ENCODE results near the gene PITPNM1.
"Not testable (repeated sequence)": the region's sequence is repeated elsewhere in the genome, so short reads cannot be mapped to it uniquely, and the experiment has no call there.

Gene PITPNM1

DNA sequence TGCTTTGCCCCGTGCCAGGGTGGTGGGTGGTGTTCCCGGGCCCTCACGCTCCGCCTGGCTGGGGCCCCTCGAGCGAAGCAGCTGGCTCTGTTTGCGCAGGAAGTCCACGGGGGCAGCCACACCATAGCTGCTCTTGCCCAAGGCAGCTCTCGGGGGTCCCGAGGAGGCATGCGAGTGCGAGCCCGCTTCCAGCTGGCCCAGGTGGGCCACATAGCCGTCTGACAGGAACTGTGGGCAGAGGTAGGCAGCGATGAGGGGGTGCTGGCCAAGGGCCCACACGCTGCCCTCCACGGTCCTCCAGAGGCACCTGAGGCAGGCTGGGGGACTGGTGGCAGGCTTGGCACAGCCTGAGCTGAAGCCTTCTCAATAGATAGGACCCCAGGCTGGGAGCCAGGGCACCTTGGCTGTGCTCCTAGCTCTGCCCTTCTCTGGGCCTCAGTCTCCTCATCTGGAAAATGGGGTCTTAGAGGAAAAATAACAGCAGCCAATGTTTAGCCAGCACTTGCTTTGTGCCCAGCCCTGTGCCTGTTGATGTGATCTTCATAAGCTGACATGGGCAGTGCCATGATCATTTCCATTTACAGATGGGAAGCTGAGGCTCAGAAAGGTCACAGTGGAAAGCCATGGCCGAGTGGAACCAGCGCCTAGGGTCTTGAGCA is 13.0 kb downstream of the PITPNM1 start:
- TF ChIP-seq, protein P1, sequence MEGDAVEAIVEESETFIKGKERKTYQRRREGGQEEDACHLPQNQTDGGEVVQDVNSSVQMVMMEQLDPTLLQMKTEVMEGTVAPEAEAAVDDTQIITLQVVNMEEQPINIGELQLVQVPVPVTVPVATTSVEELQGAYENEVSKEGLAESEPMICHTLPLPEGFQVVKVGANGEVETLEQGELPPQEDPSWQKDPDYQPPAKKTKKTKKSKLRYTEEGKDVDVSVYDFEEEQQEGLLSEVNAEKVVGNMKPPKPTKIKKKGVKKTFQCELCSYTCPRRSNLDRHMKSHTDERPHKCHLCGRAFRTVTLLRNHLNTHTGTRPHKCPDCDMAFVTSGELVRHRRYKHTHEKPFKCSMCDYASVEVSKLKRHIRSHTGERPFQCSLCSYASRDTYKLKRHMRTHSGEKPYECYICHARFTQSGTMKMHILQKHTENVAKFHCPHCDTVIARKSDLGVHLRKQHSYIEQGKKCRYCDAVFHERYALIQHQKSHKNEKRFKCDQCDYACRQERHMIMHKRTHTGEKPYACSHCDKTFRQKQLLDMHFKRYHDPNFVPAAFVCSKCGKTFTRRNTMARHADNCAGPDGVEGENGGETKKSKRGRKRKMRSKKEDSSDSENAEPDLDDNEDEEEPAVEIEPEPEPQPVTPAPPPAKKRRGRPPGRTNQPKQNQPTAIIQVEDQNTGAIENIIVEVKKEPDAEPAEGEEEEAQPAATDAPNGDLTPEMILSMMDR (IDR thresholded peaks at IDR 0.05; ENCODE audit: control insufficient read depth, extremely low read depth, insufficient read depth): no peak
- DNase-seq (ENCODE audit: low read depth): no peak
- no peak overlapping the region for H3K4me3 ChIP-seq (ENCODE audit: low read depth, low read length)

GRCh38 chr11:67491276-67492068 is 13.7 kb downstream of the PITPNM1 start:
- no peak overlapping the region for H3K4me3 ChIP-seq (ENCODE audit: low read depth, low read length)
- TF ChIP-seq, protein P1 (IDR thresholded peaks at IDR 0.05; ENCODE audit: control insufficient read depth, extremely low read depth, insufficient read depth): no peak
- DNase-seq (ENCODE audit: low read depth): no peak

GRCh38 chr11:67490727-67491065 is 14.5 kb downstream of the PITPNM1 start:
- no peak for DNase-seq (ENCODE audit: low read depth)
- H3K4me3 ChIP-seq (ENCODE audit: low read depth, low read length): no peak overlapping the region
- TF ChIP-seq, protein P1 (IDR thresholded peaks at IDR 0.05; ENCODE audit: control insufficient read depth, extremely low read depth, insufficient read depth): no peak

- H3K4me3 ChIP-seq (ENCODE audit: low read depth, low read length): no peak overlapping the region
- no peak for DNase-seq (ENCODE audit: low read depth)
- TF ChIP-seq, protein P1 (IDR thresholded peaks at IDR 0.05; ENCODE audit: control insufficient read depth, extremely low read depth, insufficient read depth): no peak
Observed at GRCh38 chr11:67489885-67490726, 15.1 kb downstream of the PITPNM1 start.

DNA sequence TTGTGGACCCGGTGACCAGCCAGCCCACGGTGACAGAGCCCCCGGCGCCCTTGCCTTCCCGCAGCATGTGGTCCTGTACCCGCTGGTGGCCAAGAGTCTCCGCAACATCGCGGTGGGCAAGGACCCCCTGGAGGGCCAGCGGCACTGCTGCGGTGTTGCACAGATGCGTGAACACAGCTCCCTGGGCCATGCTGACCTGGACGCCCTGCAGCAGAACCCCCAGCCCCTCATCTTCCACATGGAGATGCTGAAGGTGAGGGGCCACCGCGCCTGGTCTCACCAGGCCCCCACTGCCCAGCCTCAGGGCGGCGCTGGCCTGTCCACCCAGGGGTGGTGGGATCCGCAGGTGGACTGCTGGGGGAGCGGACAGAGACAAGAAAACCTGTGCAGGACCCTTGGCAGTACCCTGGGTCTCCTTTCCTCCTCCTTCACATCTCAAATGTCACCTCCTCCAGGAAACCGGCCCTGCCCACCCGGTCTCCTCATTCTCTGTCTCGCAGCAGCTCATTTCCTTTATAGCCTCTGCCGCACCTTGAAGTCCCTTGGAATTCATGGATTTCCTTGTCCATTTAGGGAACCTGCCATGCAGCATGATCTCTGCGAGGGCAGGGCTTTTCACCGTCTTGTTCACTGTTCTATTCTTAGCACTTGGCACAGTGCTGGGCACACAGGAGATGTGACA is 15.8 kb downstream of the PITPNM1 start:
- H3K4me3 ChIP-seq (ENCODE audit: low read depth, low read length): no peak overlapping the region
- TF ChIP-seq, protein P1 (IDR thresholded peaks at IDR 0.05; ENCODE audit: control insufficient read depth, extremely low read depth, insufficient read depth): no peak
- DNase-seq (ENCODE audit: low read depth): no peak

DNA sequence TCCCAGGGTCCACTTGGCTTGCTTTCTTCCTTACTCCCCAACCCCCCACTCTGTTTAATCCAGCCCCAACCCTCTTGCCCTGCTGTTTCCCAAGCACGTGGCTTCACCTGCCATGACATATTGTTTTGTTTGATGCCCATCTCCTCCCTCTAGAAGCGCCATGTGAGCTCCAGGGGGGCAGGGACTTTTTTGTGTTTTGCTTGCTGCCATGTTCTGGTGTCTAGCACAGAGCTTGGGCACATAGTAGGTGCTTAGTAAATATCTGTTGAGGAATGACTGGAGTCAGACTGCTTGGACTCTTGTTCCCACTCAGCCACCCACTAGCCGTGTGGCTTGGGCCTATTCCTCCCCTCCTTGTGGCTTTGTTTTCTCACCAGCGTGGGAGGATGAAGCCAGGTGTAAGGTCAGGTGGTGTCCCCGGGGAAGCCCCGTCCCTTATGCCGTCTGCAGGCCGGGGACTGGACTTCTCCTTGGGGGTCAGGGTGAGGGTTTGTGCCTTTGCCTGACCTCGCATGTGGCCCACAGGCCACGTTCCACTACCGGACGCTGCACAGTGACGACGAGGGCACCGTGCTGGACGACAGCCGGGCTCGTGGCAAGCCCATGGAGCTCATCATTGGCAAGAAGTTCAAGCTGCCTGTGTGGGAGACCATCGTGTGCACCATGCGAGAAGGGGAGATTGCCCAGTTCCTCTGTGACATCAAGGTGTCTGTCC is 18.5 kb downstream of the PITPNM1 start:
- H3K4me3 ChIP-seq (ENCODE audit: low read depth, low read length): no peak overlapping the region
- DNase-seq (ENCODE audit: low read depth): no peak
- TF ChIP-seq, protein P1 (IDR thresholded peaks at IDR 0.05; ENCODE audit: control insufficient read depth, extremely low read depth, insufficient read depth): no peak

DNA sequence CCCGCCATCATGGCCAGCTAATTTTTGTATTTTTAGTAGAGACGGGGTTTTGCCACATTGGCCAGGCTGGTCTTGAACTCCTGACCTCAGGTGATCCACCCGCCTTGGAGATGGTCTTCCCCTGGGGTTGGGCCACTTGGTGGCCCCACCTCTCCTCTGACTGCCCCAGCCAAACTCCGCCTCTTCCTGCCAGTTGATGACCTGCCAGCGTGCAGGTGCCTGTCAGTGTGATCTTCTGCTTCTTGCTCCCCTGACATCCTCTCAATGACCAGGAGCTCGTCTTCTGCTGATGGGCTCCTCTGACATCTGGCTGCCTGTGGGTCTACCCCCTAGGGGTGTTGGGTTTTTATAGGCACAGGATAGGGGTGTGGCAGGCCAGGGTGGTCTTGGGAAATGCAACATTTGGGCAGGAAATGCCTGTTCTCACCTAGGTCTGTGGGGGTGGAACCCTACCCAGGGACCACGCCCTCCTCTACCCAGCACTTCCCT is 19.2 kb downstream of the PITPNM1 start:
- H3K4me3 ChIP-seq (ENCODE audit: low read depth, low read length); DNase-seq (ENCODE audit: low read depth): not testable (repeated sequence)
